Measurements from ENCODE around the gene DLX4. TPM values are rescaled to one million over a fixed set of nuclear protein-coding genes. Genes with fewer than 3 reads are reported as not detected.

Gene DLX4
- total RNA-seq, 1 donor from 2014 or later, result 0.12 TPM

DNA sequence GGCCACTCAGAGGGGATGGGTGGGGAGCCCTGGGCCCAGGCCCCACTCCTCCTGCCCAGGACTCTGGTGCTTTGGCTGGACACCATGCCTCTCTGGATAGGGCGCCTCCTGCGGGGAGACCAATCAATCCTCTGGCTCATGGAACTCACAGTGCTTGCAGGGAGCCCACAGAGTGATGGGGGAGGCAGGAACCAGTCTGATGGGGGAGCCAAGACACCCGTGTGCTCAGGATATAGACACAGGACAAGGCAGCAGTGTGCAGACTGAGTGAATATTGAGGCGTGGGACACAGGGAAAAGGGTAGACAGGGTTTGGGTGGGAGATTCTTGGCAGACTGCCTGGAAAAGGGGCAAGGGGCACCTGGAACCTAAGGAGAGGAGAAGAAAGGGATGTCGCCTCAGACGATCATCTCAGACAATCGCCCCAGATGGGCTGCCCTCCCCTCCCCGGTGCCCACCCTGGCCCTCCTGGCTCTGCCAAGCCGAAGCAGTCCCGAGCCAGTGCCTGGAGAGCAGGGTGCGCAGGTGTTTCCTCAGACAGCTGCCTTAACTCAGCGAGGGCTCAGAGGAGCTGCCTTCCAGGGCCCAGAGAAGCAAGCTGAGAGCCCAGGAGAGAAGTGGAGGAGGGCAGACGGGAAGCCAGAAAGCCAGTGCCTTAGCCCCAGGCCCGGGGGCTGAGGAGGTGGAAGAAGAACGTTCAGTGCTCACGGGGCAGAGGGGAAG, 37.4 kb upstream of the DLX4 start:
- no peak for TF ChIP-seq CTCF (IDR thresholded peaks at IDR 0.05)
- no peak overlapping the region for H3K27ac Mint-ChIP-seq (ENCODE audit: unreplicated experiment)
- H3K4me3 Mint-ChIP-seq (ENCODE audit: unreplicated experiment), result no peak overlapping the region
- no peaks in the 10 kb centered on the region for H3K9me3 Mint-ChIP-seq (ENCODE audit: low read depth)
- DNase-seq (ENCODE audit: low spot score), result no peak
- H3K27me3 Mint-ChIP-seq (ENCODE audit: low read depth), result peaks cover 44% of the 10 kb centered on the region
- no peaks in the 10 kb centered on the region for H3K36me3 Mint-ChIP-seq (ENCODE audit: low read depth)
- no peaks in the 10 kb centered on the region for H3K4me1 Mint-ChIP-seq (ENCODE audit: low read depth)

DNA sequence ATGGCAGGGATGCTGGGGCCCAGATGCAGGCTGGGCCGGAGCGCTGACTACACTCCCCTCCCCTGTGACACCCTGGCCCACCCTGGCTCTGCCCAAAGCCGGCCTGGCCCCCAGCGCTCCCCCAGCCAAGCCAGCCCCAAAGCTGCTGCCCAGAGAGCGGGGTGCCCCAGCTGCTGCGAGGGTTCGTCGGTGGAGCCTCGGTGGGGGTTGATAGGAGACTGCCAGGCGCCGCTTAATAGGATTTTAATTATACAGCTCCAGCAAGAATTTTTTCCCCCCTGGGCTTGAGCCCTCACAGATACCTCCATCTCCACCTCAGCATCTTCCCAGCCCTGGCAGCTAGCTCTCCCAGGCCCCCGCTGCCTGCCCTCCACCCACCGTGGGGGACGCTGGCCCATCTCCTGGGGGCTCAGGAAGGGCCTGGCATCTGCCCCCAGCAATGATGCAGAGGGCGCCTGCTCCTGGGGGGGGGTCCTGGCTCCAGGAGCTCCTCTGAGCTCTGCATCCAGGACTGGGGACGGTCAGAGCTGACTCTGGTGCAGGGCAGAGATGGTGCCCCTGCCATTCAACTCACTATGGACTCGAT, 36.8 kb upstream of the DLX4 start:
- H3K27me3 Mint-ChIP-seq (ENCODE audit: low read depth), result peaks cover 44% of the 10 kb centered on the region
- H3K4me3 Mint-ChIP-seq (ENCODE audit: unreplicated experiment), result no peak overlapping the region
- no peak overlapping the region for H3K27ac Mint-ChIP-seq (ENCODE audit: unreplicated experiment)
- no peak for TF ChIP-seq CTCF (IDR thresholded peaks at IDR 0.05)
- H3K9me3 Mint-ChIP-seq (ENCODE audit: low read depth), result no peaks in the 10 kb centered on the region
- H3K4me1 Mint-ChIP-seq (ENCODE audit: low read depth), result no peaks in the 10 kb centered on the region
- DNase-seq (ENCODE audit: low spot score), result no peak
- no peaks in the 10 kb centered on the region for H3K36me3 Mint-ChIP-seq (ENCODE audit: low read depth)

GRCh38 chr17:49932901-49933300, 36.1 kb upstream of the DLX4 start:
- Mint-ChIP-seq H3K4me3 (ENCODE audit: unreplicated experiment) (no peak overlapping the region), H3K36me3 (ENCODE audit: low read depth) (no peaks in the 10 kb centered on the region), H3K27ac (ENCODE audit: unreplicated experiment) (no peak overlapping the region), H3K9me3 (ENCODE audit: low read depth) (no peaks in the 10 kb centered on the region), H3K4me1 (ENCODE audit: low read depth) (no peaks in the 10 kb centered on the region), H3K27me3 (ENCODE audit: low read depth) (peaks cover 45% of the 10 kb centered on the region)
- TF ChIP-seq CTCF (IDR thresholded peaks at IDR 0.05), result no peak
- DNase-seq (ENCODE audit: low spot score), result no peak

- DNase-seq (ENCODE audit: low spot score), result no peak
- Mint-ChIP-seq H3K9me3 (ENCODE audit: low read depth) (no peaks in the 10 kb centered on the region), H3K27ac (ENCODE audit: unreplicated experiment) (no peak overlapping the region), H3K36me3 (ENCODE audit: low read depth) (no peaks in the 10 kb centered on the region), H3K4me1 (ENCODE audit: low read depth) (no peaks in the 10 kb centered on the region), H3K27me3 (ENCODE audit: low read depth) (peaks cover 54% of the 10 kb centered on the region), H3K4me3 (ENCODE audit: unreplicated experiment) (no peak overlapping the region)
- no peak for TF ChIP-seq CTCF (IDR thresholded peaks at IDR 0.05)
These were observed 33.3 kb upstream of the DLX4 start for GRCh38 chr17:49935526-49936210.

DNA sequence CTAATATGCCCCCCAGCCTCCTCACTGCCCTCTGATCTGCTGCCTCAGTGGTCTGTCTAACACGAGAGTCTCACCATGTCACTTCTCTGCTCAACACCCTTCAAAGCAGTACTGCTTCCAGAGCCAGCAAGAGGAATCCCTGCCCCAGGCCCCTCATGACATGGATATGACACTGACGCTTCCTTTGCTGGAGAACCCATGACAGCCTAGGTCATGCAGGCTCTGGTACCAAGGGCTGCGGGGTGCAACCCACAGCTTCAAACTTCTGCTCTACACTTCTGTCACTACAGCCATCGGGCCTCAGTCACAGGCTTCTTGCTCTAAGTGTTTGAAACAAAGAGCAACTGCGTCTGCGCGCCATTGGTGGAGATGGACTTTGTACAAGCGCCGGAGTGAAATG, 32.6 kb upstream of the DLX4 start:
- H3K4me3 Mint-ChIP-seq (ENCODE audit: unreplicated experiment), result no peak overlapping the region
- H3K36me3 Mint-ChIP-seq (ENCODE audit: low read depth), result no peaks in the 10 kb centered on the region
- H3K27ac Mint-ChIP-seq (ENCODE audit: unreplicated experiment), result no peak overlapping the region
- H3K27me3 Mint-ChIP-seq (ENCODE audit: low read depth), result peaks cover 56% of the 10 kb centered on the region
- H3K9me3 Mint-ChIP-seq (ENCODE audit: low read depth), result no peaks in the 10 kb centered on the region
- TF ChIP-seq CTCF (IDR thresholded peaks at IDR 0.05), result no peak
- no peak for DNase-seq (ENCODE audit: low spot score)
- H3K4me1 Mint-ChIP-seq (ENCODE audit: low read depth), result no peaks in the 10 kb centered on the region

All from chondrocyte (in vitro differentiated cells).